Gastrocnemius medialis (tissue), 4 donors: Measurements from ENCODE around the gene LPAR5. TPM values are rescaled to one million over a fixed set of nuclear protein-coding genes. Genes with fewer than 3 reads are reported as not detected.

Source experiments
- ATAC-seq, 2 donors: fragments of 150-250 bp; one replicate each; pipeline ENCODE4 v1.9.1; 2016
- DNase-seq, 2 donors: peaks; one replicate each; pipeline ENCODE4 v3.0.0-alpha.2; 2019
- H3K27ac ChIP-seq, 4 donors: fragments of 200-600 bp; sonication (generic); 1 replicate in 1 of 4; 2 replicates in 3 of 4; pipeline ENCODE4 v1.5.1; 2016 to 2018; ENCODE audit warnings: mild to moderate bottlenecking in 2 of 4, moderate library complexity in 1 of 4
- H3K27me3 ChIP-seq, 3 donors: fragments of 200-600 bp; sonication (generic) in 2 of 3; 1 replicate in 1 of 3; 2 replicates in 2 of 3; pipeline versions ENCODE4 v1.5.1 to v1.6.0; 2016 to 2019; ENCODE audit warnings: mild to moderate bottlenecking in 1 of 3, moderate library complexity in 1 of 3
- H3K36me3 ChIP-seq, 2 donors: fragments of 200-600 bp; sonication (generic) in 1 of 2; one replicate each; pipeline ENCODE4 v1.5.1; 2017 to 2018
- H3K4me1 ChIP-seq, 2 donors: fragments of 200-600 bp; sonication (generic) in 1 of 2; one replicate each; pipeline ENCODE4 v1.5.1; 2016 to 2017; ENCODE audit warnings: mild to moderate bottlenecking in 2 of 2
- H3K4me3 ChIP-seq, 4 donors: fragments of 200-600 bp; sonication (generic) in 3 of 4; 1 replicate in 1 of 4; 2 replicates in 3 of 4; pipeline ENCODE4 v1.5.1; 2016 to 2019; ENCODE audit warnings: mild to moderate bottlenecking in 2 of 4
- H3K9me3 ChIP-seq, 3 donors: fragments of 200-600 bp; sonication (generic) in 2 of 3; 1 replicate in 1 of 3; 2 replicates in 2 of 3; pipeline ENCODE4 v1.5.1; 2016 to 2019
- CTCF ChIP-seq, 5 experiments: fragments of 450-650 bp in 3 of 5; fragments of 200-600 bp in 2 of 5; sonication (generic) in 2 of 5; IDR thresholded peaks in 4 of 5; conservative IDR thresholded peaks in 1 of 5; 1 replicate in 4 of 5; 2 replicates in 1 of 5; pipeline ENCODE4 v1.5.1; 2016 to 2019; ENCODE audit warnings: antibody characterized with exemption in 5 of 5, mild to moderate bottlenecking in 3 of 5, moderate library complexity in 3 of 5
- POLR2A ChIP-seq, 2 donors: fragments of 450-650 bp; IDR thresholded peaks; one replicate each; pipeline ENCODE4 v1.6.1; 2017; ENCODE audit warnings: antibody characterized with exemption in 2 of 2, mild to moderate bottlenecking in 2 of 2, moderate library complexity in 2 of 2
- in situ Hi-C, 4 donors: fragments of 200-750 bp; cut with MboI; loops; one replicate each; pipeline versions ENCODE4 v1.15.0 to v1.8.0; 2017; ENCODE audit warnings: low sequenced_read_pairs in 4 of 4
- intact Hi-C: fragments of 100-400 bp; cut with DNase I; formaldehyde crosslinking; loops from one replicate; pipeline ENCODE4 v1.15.1; 2023; ENCODE audit warnings: low total_unique reads
- total RNA-seq, 4 donors: library from RNA; depleted of rRNA; stranded (reverse); fragments of >200 nt; gene quantifications; one replicate each; pipeline versions ENCODE4 v1.1.0 to v1.2.3, GENCODE V29; 2016

The LPAR5 gene
- total RNA-seq, 4 donors from 2014 or later, result 0.17 to 0.75 (median 0.47) TPM

- no peaks in the 10 kb centered on the region for H3K9me3 ChIP-seq
- no peak for DNase-seq
- ATAC-seq, result peak in 1 of 2 donors; percentile 38
- in situ Hi-C loops, result loop anchor here in 1 of 4 donors (10.0 kb wide), 1 partner anchor 62 kb away; the partner anchor contains the start of gene COPS7A
- peak overlapping the region; percentile 66 to 97 (median 81) for H3K4me3 ChIP-seq
- H3K27ac ChIP-seq, result peak overlapping the region; percentile 74 to 84 (median 80)
- H3K4me1 ChIP-seq, result peaks cover 12 to 18% of the 10 kb centered on the region in 2 donors
- intact Hi-C loops, result loop anchor here (5.0 kb wide), 1 partner anchor 105 kb away; the partner anchor contains the start of gene PTMS
- TF ChIP-seq CTCF (IDR thresholded peaks at IDR 0.05 in 4 of 5, conservative IDR thresholded peaks at IDR 0.05 in 1 of 5) (no peak), POLR2A (IDR thresholded peaks at IDR 0.05) (no peak)
- H3K36me3 ChIP-seq, result peaks cover 0 to 9% of the 10 kb centered on the region in 2 donors
- no peaks in the 10 kb centered on the region for H3K27me3 ChIP-seq
Measured at GRCh38 chr12:6662602-6662905, 26.8 kb upstream of the LPAR5 start.

- no peaks in the 10 kb centered on the region for H3K27me3 ChIP-seq
- H3K4me3 ChIP-seq, result no peak overlapping the region
- H3K9me3 ChIP-seq, result no peaks in the 10 kb centered on the region
- ATAC-seq (no peak), DNase-seq (no peak)
- H3K4me1 ChIP-seq, result no peaks in the 10 kb centered on the region
- TF ChIP-seq POLR2A (IDR thresholded peaks at IDR 0.05) (no peak), CTCF (IDR thresholded peaks at IDR 0.05 in 4 of 5, conservative IDR thresholded peaks at IDR 0.05 in 1 of 5) (no peak)
- H3K27ac ChIP-seq, result no peak overlapping the region
- in situ Hi-C loops (loop anchor here in 1 of 4 donors (10.0 kb wide), 1 partner anchor 51 kb away; the partner anchor contains the start of gene PIANP), intact Hi-C loops (no loop called here)
- H3K36me3 ChIP-seq, result peaks cover 4 to 78% of the 10 kb centered on the region in 2 donors
Measured at GRCh38 chr12:6653987-6654386, 18.2 kb upstream of the LPAR5 start.

- no peak overlapping the region for H3K27ac ChIP-seq
- in situ Hi-C loops (loop anchor here in 1 of 4 donors (10.0 kb wide), 1 partner anchor 51 kb away; the partner anchor contains the start of gene PIANP), intact Hi-C loops (no loop called here)
- H3K27me3 ChIP-seq, result no peaks in the 10 kb centered on the region
- ATAC-seq, result no peak
- TF ChIP-seq CTCF (IDR thresholded peaks at IDR 0.05 in 4 of 5, conservative IDR thresholded peaks at IDR 0.05 in 1 of 5) (no peak), POLR2A (IDR thresholded peaks at IDR 0.05) (no peak)
- DNase-seq, result no peak
- peaks cover 4 to 82% of the 10 kb centered on the region in 2 donors for H3K36me3 ChIP-seq
- H3K9me3 ChIP-seq, result no peaks in the 10 kb centered on the region
- H3K4me1 ChIP-seq, result no peaks in the 10 kb centered on the region
- H3K4me3 ChIP-seq, result no peak overlapping the region
Measured at GRCh38 chr12:6653342-6653741, 17.6 kb upstream of the LPAR5 start.

- in situ Hi-C loops, result loop anchor here in 1 of 4 donors (10.0 kb wide), 1 partner anchor 52 kb away; the partner anchor contains the start of gene PIANP
- intact Hi-C loops, result no loop called here
- no peak overlapping the region for H3K27ac ChIP-seq
Measured at GRCh38 chr12:6652391-6652790, 16.6 kb upstream of the LPAR5 start.

More at GRCh38 chr12:6652391-6652790, 16.6 kb upstream of the LPAR5 start:
- TF ChIP-seq CTCF (IDR thresholded peaks at IDR 0.05 in 4 of 5, conservative IDR thresholded peaks at IDR 0.05 in 1 of 5) (no peak), POLR2A (IDR thresholded peaks at IDR 0.05) (no peak)
- peaks cover 4 to 86% of the 10 kb centered on the region in 2 donors for H3K36me3 ChIP-seq
- ATAC-seq (no peak), DNase-seq (no peak)
- H3K4me3 ChIP-seq, result no peak overlapping the region
- no peaks in the 10 kb centered on the region for H3K4me1 ChIP-seq
- H3K9me3 ChIP-seq, result no peaks in the 10 kb centered on the region
- no peaks in the 10 kb centered on the region for H3K27me3 ChIP-seq
